ENCODE measurements around the gene AP3S2. TPM values are rescaled to one million over a fixed set of nuclear protein-coding genes. Genes with fewer than 3 reads are reported as not detected.

The AP3S2 gene
- total RNA-seq, 1 experiment from 2014 or later: 35.7 TPM

DNA sequence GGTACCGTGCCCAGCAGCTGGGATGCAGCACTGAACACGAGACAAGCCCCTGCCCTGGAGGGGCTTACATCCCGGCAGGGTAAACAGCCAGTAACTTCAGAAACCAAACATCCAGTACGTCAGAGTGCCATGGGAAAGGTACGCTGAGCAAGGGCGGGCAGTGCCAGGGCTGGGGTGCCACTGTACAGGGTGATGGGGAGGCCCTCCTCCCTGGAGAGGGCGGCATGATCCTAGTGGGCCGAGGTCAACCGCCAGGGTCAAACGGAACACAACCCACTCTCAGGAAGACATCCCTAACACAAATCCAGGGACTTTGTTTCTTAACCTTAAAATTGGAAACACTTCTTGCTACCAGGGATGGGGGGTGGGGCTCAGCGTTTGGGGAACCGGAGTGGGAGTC lies 63.2 kb downstream of the AP3S2 start (continued):
- TF ChIP-seq, protein P1, sequence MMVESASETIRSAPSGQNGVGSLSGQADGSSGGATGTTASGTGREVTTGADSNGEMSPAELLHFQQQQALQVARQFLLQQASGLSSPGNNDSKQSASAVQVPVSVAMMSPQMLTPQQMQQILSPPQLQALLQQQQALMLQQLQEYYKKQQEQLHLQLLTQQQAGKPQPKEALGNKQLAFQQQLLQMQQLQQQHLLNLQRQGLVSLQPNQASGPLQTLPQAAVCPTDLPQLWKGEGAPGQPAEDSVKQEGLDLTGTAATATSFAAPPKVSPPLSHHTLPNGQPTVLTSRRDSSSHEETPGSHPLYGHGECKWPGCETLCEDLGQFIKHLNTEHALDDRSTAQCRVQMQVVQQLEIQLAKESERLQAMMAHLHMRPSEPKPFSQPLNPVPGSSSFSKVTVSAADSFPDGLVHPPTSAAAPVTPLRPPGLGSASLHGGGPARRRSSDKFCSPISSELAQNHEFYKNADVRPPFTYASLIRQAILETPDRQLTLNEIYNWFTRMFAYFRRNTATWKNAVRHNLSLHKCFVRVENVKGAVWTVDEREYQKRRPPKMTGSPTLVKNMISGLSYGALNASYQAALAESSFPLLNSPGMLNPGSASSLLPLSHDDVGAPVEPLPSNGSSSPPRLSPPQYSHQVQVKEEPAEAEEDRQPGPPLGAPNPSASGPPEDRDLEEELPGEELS (CRISPR knock-in tag; IDR thresholded peaks at IDR 0.05): no peak
- no peak for TF ChIP-seq E2F4 (CRISPR knock-in tag; IDR thresholded peaks at IDR 0.05; ENCODE audit: borderline replicate concordance, low read depth)
- TF ChIP-seq TEAD1 (CRISPR knock-in tag; IDR thresholded peaks at IDR 0.05): no peak
- TF ChIP-seq MXD4 (CRISPR knock-in tag; IDR thresholded peaks at IDR 0.05; ENCODE audit: borderline replicate concordance): no peak
- no peak for TF ChIP-seq HMGXB4 (CRISPR knock-in tag; IDR thresholded peaks at IDR 0.05)
- no peak for TF ChIP-seq ZNF423 (CRISPR knock-in tag; IDR thresholded peaks at IDR 0.05)
- no peak for TF ChIP-seq ZNF416 (CRISPR knock-in tag; IDR thresholded peaks at IDR 0.05)

DNA sequence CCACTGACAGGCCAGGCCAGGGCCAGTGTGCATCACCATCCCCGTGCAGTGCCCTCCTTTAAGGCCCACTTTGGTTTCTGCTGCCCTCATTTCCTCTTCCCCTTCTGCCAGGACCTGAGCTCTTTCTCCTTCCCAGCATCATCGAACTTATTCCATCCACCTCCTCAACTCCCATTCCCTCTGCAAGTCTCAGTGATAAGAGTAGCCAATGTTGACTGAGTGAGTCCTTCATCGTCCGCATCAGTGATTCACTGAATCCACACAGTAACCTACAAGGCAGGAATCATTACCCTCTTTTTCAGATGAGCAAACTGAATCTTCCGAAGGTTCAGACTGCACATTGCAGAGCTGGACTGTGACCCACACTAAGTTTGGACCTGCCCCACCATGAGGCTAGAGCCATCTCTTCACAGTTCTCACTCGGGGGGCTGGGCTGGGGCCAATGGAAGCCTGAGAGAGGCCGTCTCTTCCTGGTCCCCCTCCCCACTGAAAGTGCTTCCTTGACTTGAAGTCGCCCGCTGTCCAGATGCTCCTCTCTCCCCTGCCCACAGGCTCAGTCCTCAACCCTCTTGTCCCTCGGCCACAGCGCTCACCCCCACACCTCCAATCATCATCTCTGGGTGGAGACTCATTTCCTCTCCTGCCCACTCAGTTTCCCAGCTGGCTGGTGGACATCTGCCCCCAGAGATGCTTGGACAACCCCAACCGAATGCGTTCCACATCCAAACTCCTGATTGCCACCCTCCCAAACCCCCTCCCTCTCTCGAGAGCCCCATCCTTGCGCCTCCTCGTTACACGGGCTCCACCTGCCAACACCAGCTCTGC lies 64.0 kb downstream of the AP3S2 start:
- Mint-ChIP-seq H3K9me3 (no peaks in the 10 kb centered on the region), H3K36me3 (peaks cover 14% of the 10 kb centered on the region), H3K27ac (no peak overlapping the region; the same call in 1 of the 2 replicates), H3K4me1 (peaks cover 7% of the 10 kb centered on the region), H3K4me3 (no peak overlapping the region), H3K27me3 (ENCODE audit: low read depth) (no peaks in the 10 kb centered on the region)
- CTCF ChIA-PET: interaction anchor here (0.6 to 4.1 kb wide), 5 partner anchors 45 to 90 kb away, joined by 4 to 26 read pairs (median 5); no protein-coding TSS in a partner anchor
- TF ChIP-seq ELF4 (CRISPR knock-in tag; IDR thresholded peaks at IDR 0.05; ENCODE audit: low read depth): no peak
- no peak for TF ChIP-seq RORB (CRISPR knock-in tag; IDR thresholded peaks at IDR 0.05)
- TF ChIP-seq, protein P2, sequence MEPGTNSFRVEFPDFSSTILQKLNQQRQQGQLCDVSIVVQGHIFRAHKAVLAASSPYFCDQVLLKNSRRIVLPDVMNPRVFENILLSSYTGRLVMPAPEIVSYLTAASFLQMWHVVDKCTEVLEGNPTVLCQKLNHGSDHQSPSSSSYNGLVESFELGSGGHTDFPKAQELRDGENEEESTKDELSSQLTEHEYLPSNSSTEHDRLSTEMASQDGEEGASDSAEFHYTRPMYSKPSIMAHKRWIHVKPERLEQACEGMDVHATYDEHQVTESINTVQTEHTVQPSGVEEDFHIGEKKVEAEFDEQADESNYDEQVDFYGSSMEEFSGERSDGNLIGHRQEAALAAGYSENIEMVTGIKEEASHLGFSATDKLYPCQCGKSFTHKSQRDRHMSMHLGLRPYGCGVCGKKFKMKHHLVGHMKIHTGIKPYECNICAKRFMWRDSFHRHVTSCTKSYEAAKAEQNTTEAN (CRISPR knock-in tag; IDR thresholded peaks at IDR 0.05): no peak
- no peak for TF ChIP-seq AFF4 (CRISPR knock-in tag; IDR thresholded peaks at IDR 0.05; ENCODE audit: borderline replicate concordance)
- no peak for DNase-seq (ENCODE audit: low spot score)
- POLR2A ChIA-PET: no interaction called here
- ATAC-seq: no peak

DNA sequence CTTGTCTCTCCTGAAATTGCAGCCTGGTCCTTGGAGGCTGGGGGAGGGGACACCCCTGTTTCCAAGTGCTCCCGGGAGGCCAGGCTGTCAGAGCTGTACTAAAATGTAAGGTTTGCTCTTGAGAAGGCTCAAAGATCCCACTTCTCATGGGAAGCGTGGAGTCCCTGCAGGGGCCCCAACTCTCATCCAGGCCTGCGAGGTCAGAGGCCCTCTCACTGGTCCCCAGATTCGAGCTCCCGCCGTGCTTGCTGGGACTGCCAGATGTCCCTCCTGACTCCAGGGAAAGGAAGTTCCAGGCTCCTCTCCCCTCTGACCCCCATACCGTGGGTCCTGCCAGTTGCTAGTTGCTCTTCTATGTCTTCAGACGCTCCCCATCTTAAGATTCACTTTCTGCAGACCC lies 64.6 kb downstream of the AP3S2 start:
- H3K27me3 Mint-ChIP-seq (ENCODE audit: low read depth): no peaks in the 10 kb centered on the region
- POLR2A ChIA-PET: no interaction called here
- ATAC-seq: no peak
- no peak overlapping the region; the same call in 1 of the 2 replicates for H3K27ac Mint-ChIP-seq
- CTCF ChIA-PET: interaction anchor here (0.6 to 4.1 kb wide), 5 partner anchors 45 to 89 kb away, joined by 4 to 26 read pairs (median 5); no protein-coding TSS in a partner anchor
- H3K9me3 Mint-ChIP-seq: no peaks in the 10 kb centered on the region
- H3K36me3 Mint-ChIP-seq: peaks cover 8% of the 10 kb centered on the region
- H3K4me1 Mint-ChIP-seq: peaks cover 11% of the 10 kb centered on the region
- DNase-seq (ENCODE audit: low spot score): no peak
- H3K4me3 Mint-ChIP-seq: no peak overlapping the region
- no peak for TF ChIP-seq CTCF (IDR thresholded peaks at IDR 0.05)
- TF ChIP-seq OVOL2 (CRISPR knock-in tag; IDR thresholded peaks at IDR 0.05; ENCODE audit: borderline replicate concordance): no peak
- no peak for TF ChIP-seq SMAD4 (CRISPR knock-in tag; IDR thresholded peaks at IDR 0.05)
- no peak for TF ChIP-seq ZNF396 (CRISPR knock-in tag; IDR thresholded peaks at IDR 0.05; ENCODE audit: borderline replicate concordance)
- no peak for TF ChIP-seq ZNF423 (CRISPR knock-in tag; IDR thresholded peaks at IDR 0.05)
- no peak for TF ChIP-seq CREB1 (CRISPR knock-in tag; IDR thresholded peaks at IDR 0.05)
- no peak for TF ChIP-seq ZNF263 (CRISPR knock-in tag; IDR thresholded peaks at IDR 0.05; ENCODE audit: low read depth)
- TF ChIP-seq KAT7 (CRISPR knock-in tag; IDR thresholded peaks at IDR 0.05; ENCODE audit: borderline replicate concordance): no peak
